ENCODE measurements around the gene TMEM150B.
A peak's percentile ranks its signal among the peaks of the same experiment; 100 is the strongest.

Gene TMEM150B, protein sequence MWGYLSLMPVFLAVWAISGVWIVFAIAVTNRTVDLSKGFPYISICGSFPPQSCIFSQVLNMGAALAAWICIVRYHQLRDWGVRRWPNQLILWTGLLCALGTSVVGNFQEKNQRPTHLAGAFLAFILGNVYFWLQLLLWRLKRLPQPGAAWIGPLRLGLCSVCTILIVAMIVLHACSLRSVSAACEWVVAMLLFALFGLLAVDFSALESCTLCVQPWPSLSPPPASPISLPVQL

DNA sequence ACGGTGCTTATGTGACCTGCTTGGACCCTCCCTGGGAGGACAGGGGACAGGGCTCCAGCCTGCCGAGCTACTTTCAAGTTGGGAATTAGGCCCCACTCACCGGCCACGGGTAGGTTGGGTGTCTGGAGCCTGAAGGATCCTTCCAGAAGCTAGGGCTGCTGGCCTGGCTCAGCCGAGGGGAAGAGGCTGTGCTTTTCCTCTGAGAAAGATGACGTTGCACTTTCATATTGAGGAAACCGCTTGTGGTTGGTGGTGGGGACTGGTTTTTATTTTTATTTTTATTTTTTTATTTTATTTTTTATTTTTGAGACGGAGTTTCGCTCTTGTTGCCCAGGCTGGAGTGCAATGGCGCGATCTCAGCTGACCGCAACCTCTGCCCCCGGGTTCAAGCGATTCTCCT is at the start of gene TMEM150B:
TMEM150B (minus strand) TSS at position 170 of the 400 bp plus-strand sequence. CDS start 4,305 bp downstream, outside the sequence.
- no peak for DNase-seq

DNA sequence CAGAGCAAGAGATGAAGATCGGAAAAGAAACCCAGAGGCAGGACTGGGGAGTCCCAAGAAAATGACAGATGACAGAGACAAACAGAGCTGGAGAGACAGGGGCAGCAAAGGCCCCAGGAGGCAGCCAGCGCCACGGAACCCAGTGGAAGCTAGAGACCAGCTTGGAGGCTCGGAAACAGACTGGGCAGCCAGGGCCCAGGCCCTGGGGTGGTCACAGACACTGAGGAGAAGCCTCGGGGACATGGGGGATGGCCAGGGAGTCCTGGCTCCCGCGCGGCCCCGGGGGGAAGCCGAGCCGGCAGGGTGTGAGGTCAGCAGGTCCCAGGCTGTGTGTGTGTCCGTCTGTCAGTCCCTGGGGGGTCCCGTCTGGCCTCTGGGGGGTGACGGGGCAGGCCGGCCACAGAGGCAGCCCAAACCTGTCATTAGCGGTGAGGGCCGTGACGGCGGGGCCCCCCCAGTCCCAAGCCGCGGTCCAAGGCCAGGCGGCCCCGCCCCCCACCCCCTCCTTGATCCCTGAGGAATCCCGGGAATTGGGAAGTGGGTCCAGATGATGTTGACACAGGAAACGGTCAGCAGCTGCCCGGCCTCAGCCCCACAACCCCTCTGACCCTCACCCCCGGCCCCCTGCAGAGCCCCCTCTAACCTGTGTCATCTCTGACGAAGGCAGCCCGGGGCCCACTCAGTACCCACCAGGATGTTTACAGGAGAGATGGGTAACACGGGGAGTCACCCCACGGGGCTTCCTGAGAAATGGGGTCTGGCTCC is 49.0 kb upstream of the TMEM150B start:
- peak; percentile 78 for DNase-seq

GRCh38 chr19:55373306-55373992 is 48.3 kb upstream of the TMEM150B start:
- peak; percentile 34 for DNase-seq

- DNase-seq = peak; percentile 87
Measured at GRCh38 chr19:55372316-55373081, 47.4 kb upstream of the TMEM150B start.

DNA sequence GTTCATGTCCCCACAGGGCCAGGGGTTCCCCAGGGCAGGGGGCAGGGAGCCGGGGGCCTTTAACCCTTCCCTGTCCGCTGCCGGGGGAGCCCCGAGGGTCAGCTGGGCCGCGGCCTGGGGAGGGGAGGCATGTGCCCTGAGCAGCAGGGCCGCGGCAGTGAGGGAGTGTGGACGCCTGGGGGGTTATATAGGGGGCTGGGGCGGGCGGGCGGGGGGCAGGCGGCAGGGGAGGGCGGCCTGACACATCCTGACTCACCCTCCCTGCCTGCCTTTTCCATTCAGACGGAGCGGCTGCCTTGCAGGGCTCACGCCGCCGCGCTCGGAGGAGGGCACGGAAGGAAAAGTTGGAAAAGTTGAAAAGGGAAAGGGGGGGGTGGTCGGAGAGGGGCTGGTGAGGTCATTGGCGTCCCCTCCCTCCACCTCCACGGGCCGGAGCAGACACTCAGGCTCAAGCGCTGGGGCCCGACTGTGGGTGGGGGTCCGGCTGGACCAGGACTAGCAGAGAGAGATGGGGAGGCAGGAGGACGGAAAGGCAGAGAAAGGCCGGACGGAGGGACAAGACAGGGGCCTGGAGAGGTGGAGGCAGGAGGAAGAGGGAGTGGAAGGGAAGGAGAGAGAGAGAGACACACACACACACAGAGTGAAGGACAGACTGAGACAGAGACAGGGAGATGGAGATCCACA is 45.3 kb upstream of the TMEM150B start, which contains the start of gene IL11:
IL11 (minus strand) TSS at position 159 of the 684 bp plus-strand sequence; CDS start at position 6, 153 bp downstream.
- DNase-seq = peak; percentile 83

DNA sequence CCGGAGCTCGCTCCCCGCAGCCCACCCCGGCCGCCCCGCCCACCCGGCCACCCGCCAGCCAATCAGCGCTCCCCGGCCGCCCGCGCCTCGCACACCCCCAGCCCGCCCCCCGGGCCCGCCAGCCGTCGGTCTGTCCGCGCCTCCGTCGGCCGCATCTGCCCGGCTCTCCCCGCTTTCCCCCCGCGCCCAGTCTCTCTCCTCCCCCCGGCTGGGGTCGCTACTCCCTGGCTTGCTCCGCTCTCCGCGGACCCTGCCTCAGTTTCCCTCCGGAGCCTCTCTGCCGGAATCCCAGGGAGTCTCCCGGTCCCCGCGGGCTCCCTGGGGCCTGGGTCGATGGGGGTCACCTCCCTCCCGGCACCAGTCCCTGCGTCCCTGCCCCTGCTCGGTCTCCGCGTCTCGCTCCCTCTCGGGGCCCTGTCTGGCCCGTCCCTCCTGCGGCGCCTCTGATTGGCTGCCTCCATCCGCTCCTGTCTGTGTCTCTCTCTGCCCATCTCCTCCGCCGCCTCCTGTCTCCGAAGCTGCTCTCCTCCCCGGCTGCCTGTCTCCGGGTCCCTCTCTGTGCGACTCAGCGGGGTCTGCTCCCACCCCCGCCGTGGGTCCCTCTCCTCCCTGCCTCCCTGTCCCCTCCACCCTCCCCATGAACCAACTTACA is 44.6 kb upstream of the TMEM150B start:
- DNase-seq = peak; percentile 89

GRCh38 chr19:55368701-55369563 is 43.8 kb upstream of the TMEM150B start:
- DNase-seq = peak; percentile 78

GRCh38 chr19:55368106-55368505 is 43.0 kb upstream of the TMEM150B start:
- no peak for DNase-seq

DNA sequence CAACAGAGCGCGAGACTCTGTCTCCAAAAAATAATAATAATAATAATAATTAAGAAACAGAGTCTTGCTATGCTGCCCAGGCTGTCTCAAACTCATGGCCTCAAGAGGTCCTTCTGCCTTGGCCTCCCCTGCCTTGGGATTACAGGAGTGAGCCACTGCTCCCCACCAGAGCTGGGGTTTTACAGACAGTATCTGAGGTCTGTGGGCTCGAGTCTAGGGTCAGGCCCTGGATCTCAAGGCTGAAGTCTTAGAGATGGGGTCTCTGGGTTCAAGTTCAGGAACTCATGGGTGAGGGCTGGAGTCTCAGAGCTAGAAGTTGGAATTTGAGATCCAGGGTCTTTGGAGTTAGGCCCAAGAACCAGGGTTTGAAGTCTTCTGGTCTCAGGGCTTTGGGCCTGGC is 41.6 kb upstream of the TMEM150B start:
- no peak for DNase-seq

DNA sequence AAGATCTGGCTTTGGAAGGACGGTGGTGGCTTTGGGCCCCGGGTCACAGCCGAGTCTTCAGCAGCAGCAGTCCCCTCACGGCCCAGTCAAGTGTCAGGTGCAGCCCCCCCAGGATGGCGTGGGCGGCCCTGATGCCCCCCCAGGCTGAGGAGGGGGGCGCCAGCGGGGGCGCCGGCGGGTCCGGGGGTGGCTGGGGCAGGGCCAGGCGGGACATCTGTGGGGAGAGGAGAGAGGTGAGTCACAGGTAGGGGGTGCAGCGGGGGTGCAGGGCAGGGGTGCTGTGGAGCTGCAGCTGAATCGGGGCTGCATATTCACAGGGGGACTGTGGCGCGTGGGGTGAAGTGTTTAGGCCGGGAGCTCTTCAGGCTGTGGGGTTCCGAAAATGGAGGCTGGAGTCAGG is 40.8 kb upstream of the TMEM150B start:
- no peak for DNase-seq

- no peak for DNase-seq
Measured at GRCh38 chr19:55365245-55365644, 40.1 kb upstream of the TMEM150B start.

DNA sequence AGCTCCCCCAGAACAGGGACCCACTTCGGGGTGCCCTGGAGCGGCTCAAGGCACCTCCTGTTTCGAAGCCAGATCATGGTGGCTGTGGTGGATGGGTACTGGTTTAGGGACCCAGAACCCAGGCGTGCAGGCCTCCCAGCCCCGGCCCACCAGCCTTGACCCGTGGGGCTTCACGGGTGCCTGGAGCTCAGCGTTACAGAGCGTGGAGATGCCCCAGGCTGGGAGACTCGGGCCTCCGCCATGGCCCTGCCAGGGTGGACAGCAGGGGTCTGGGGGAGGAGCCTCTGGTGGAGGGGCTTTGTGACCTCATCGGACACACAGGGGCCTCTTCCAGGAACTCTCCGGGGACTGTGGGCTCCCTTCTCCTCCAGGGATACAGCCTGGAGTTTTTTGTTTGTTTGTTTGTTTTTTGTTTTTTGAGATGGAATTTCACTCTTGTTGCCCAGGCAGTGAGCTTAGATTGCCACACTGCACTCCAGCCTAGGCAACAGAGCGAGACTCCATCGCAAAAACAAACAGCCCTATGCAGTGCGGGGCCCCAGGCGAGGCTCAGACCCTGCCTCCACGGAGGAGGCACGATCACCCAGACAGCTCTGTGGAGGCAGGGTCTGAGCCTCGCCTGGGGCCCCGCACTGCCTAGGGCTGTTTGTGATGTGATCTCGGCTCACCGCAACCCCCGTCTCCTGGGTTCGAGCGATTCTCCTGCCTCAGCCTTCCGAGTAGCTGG is 38.0 kb upstream of the TMEM150B start, which contains the start of gene GARIN5B:
GARIN5B (minus strand) TSS at position 271 of the 727 bp plus-strand sequence; CDS start at position 77, 194 bp downstream.
- DNase-seq = no peak

GRCh38 chr19:55362174-55362989 is 37.2 kb upstream of the TMEM150B start:
- no peak for DNase-seq

DNA sequence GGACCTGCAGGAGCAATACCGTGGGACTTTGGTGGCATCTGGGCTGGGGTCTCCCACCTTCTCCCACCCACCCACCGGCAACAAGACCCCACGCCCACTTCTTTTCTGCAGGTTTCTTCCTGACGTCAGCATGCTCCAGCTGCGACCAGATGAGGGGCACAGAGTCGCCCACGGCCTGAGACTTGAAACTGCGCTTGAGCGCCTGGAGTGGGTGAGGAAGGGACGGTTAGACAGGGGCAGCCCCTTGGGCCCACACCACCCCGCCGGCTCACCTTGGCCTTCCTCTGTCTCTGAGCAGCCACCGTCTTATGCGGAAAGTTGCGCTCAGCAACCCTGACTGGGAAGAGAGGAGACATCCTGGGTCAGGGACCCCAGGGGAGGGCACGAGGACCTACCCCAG is 35.8 kb upstream of the TMEM150B start:
- DNase-seq = no peak

GRCh38 chr19:55358943-55359908 is 34.1 kb upstream of the TMEM150B start:
- no peak for DNase-seq

- no peak for DNase-seq
Measured at GRCh38 chr19:55358493-55358892, 33.4 kb upstream of the TMEM150B start.

- DNase-seq = no peak
Measured at GRCh38 chr19:55355213-55355821, 30.2 kb upstream of the TMEM150B start.

All from EL (cell line).